HG02973 (cell line): ENCODE results near the gene ANKHD1.
"Not testable (repeated sequence)": the region's sequence is repeated elsewhere in the genome, so short reads cannot be mapped to it uniquely, and the experiment has no call there.

Source experiments
- ATAC-seq: cut with Tn5 transposase; IDR thresholded peaks from one replicate; pipeline ENCODE4 v1.9.1; 2021; ENCODE audit warnings: moderate library complexity; ENCODE audit not compliant: unreplicated experiment

The ANKHD1 gene

GRCh38 chr5:140561753-140562523 lies 160.3 kb downstream of the ANKHD1 start:
- no peak for ATAC-seq

GRCh38 chr5:140563596-140563995 lies 162.0 kb downstream of the ANKHD1 start:
- no peak for ATAC-seq

- peak; percentile 84 for ATAC-seq
Measured at GRCh38 chr5:140564196-140565023, 162.8 kb downstream of the ANKHD1 start, which contains the start of the genes APBB3 and SLC35A4. APBB3 (minus strand) TSS chr5:140564598; CDS start chr5:140564245, 353 bp downstream. SLC35A4 (plus strand) TSS chr5:140564828; CDS start chr5:140567170, 2,342 bp downstream.

- ATAC-seq: no peak
Measured at GRCh38 chr5:140565024-140565779, 163.6 kb downstream of the ANKHD1 start.

GRCh38 chr5:140565780-140566095 lies 164.1 kb downstream of the ANKHD1 start:
- ATAC-seq: no peak

- ATAC-seq: no peak
Measured at GRCh38 chr5:140566665-140567064, 165.0 kb downstream of the ANKHD1 start.

- no peak for ATAC-seq
Measured at GRCh38 chr5:140567136-140567818, 165.6 kb downstream of the ANKHD1 start.

- no peak for ATAC-seq
Measured at GRCh38 chr5:140567871-140568270, 166.2 kb downstream of the ANKHD1 start.

GRCh38 chr5:140568443-140569063 lies 166.9 kb downstream of the ANKHD1 start:
- no peak for ATAC-seq

- no peak for ATAC-seq
Measured at GRCh38 chr5:140569197-140569596, 167.6 kb downstream of the ANKHD1 start.

- no peak for ATAC-seq
Measured at GRCh38 chr5:140570058-140570457, 168.4 kb downstream of the ANKHD1 start.

GRCh38 chr5:140570488-140570887 lies 168.9 kb downstream of the ANKHD1 start:
- ATAC-seq: no peak

- ATAC-seq: no peak
Measured at GRCh38 chr5:140571105-140571504, 169.5 kb downstream of the ANKHD1 start.

GRCh38 chr5:140573683-140574082 lies 172.1 kb downstream of the ANKHD1 start:
- no peak for ATAC-seq

GRCh38 chr5:140574165-140574564 lies 172.5 kb downstream of the ANKHD1 start:
- no peak for ATAC-seq

- ATAC-seq: no peak
Measured at GRCh38 chr5:140575309-140575708, 173.7 kb downstream of the ANKHD1 start.

GRCh38 chr5:140576776-140577201 lies 175.2 kb downstream of the ANKHD1 start:
- ATAC-seq: no peak

GRCh38 chr5:140579188-140579747 lies 177.6 kb downstream of the ANKHD1 start:
- ATAC-seq: not testable (repeated sequence)

- no peak for ATAC-seq
Measured at GRCh38 chr5:140587495-140587894, 185.9 kb downstream of the ANKHD1 start.
